Measurements from ENCODE around the gene BUD31. TPM values are rescaled to one million over a fixed set of nuclear protein-coding genes. Genes with fewer than 3 reads are reported as not detected.

The BUD31 gene
- total RNA-seq (10 to 100 TPM; 61.7 to 74.6 TPM), polyA plus RNA-seq (100 to 1,000 TPM; 151 to 216 (median 170) TPM), total RNA-seq (48.3 to 152 (median 113) reads per million in 6 experiments)

- POLR2A ChIA-PET, result interaction anchor here (0.6 to 6.2 kb wide), 30 partner anchors 9 to 1021 kb away, joined by 3 to 102 read pairs (median 6); partner anchors contain the start of genes AP4M1, ARPC1A, ARPC1B and ATP5MF
- peak; percentile 82 to 84 for ATAC-seq
- Mint-ChIP-seq H3K9me3 (no peaks in the 10 kb centered on the region), H3K36me3 (peaks cover 0 to 42% (median 9%) of the 10 kb centered on the region in 3 donors), H3K4me1 (peaks cover 33 to 74% (median 55%) of the 10 kb centered on the region in 4 donors), H3K27me3 (no peaks in the 10 kb centered on the region), H3K4me3 (peak within 1 kb of the TSS; percentile 91 to 100 (median 96)), H3K27ac (peak within 1 kb of the TSS; percentile 94 to 99 (median 98))
- DNase-seq, result peak; percentile 79 to 100 (median 96)
Measured at GRCh38 chr7:99408379-99409191, at the start of gene BUD31, which contains the start of gene PDAP1. Gene BUD31, plus strand, starts transcription at chr7:99408969. Its CDS starts 2,124 bp downstream, at chr7:99411093. Gene PDAP1, minus strand, starts transcription at chr7:99408597. Its CDS starts 49 bp downstream, at chr7:99408548.

GRCh38 chr7:99359465-99360154 is 49.2 kb upstream of the BUD31 start:
- ATAC-seq (no peak), DNase-seq (no peak)
- no peaks in the 10 kb centered on the region for H3K9me3 Mint-ChIP-seq
- H3K4me3 Mint-ChIP-seq, result no peak overlapping the region
- no peaks in the 10 kb centered on the region for H3K27me3 Mint-ChIP-seq
- H3K4me1 Mint-ChIP-seq, result peaks cover 0 to 3% (median under 1%) of the 10 kb centered on the region in 4 donors
- H3K36me3 Mint-ChIP-seq, result peaks cover 0 to 93% (median 10%) of the 10 kb centered on the region in 3 donors
- peak overlapping the region in 2 of 10 donors; percentile 37 to 81 for H3K27ac Mint-ChIP-seq
- POLR2A ChIA-PET, result no interaction called here

GRCh38 chr7:99362801-99363200 is 46.0 kb upstream of the BUD31 start:
- Mint-ChIP-seq H3K36me3 (peaks cover 0 to 86% (median 10%) of the 10 kb centered on the region in 3 donors), H3K27me3 (no peaks in the 10 kb centered on the region), H3K27ac (peak overlapping the region in 1 of 10 donors; percentile 72), H3K9me3 (no peaks in the 10 kb centered on the region), H3K4me1 (peaks cover 0 to 6% (median 1%) of the 10 kb centered on the region in 4 donors), H3K4me3 (no peak overlapping the region)
- no peak for DNase-seq
- no peak for ATAC-seq
- POLR2A ChIA-PET, result interaction anchor here (1.7 kb wide), 1 partner anchor 32 kb away, joined by 3 read pairs; no protein-coding TSS in a partner anchor

GRCh38 chr7:99363286-99363685 is 45.5 kb upstream of the BUD31 start:
- POLR2A ChIA-PET, result interaction anchor here (0.7 to 1.7 kb wide), 2 partner anchors 17 to 31 kb away, joined by 3 to 4 read pairs; no protein-coding TSS in a partner anchor
- peaks cover 0 to 6% (median under 1%) of the 10 kb centered on the region in 4 donors for H3K4me1 Mint-ChIP-seq
- H3K36me3 Mint-ChIP-seq, result peaks cover 0 to 81% (median 10%) of the 10 kb centered on the region in 3 donors
- ATAC-seq (no peak), DNase-seq (no peak)
- H3K27ac Mint-ChIP-seq, result peak overlapping the region in 3 of 10 donors; percentile 11 to 13 (median 11)
- no peaks in the 10 kb centered on the region for H3K27me3 Mint-ChIP-seq
- no peaks in the 10 kb centered on the region for H3K9me3 Mint-ChIP-seq
- H3K4me3 Mint-ChIP-seq, result no peak overlapping the region

- ATAC-seq, result peak; percentile 97 to 98
- H3K27me3 Mint-ChIP-seq, result no peaks in the 10 kb centered on the region
- no peaks in the 10 kb centered on the region for H3K9me3 Mint-ChIP-seq
- POLR2A ChIA-PET, result interaction anchor here (0.6 to 2.2 kb wide), 7 partner anchors 22 to 1065 kb away, joined by 3 to 8 read pairs (median 5); no protein-coding TSS in a partner anchor
- peaks cover 0 to 60% (median 4%) of the 10 kb centered on the region in 3 donors for H3K36me3 Mint-ChIP-seq
- H3K4me3 Mint-ChIP-seq, result no peak overlapping the region
- peaks cover 0 to 7% (median under 1%) of the 10 kb centered on the region in 4 donors for H3K4me1 Mint-ChIP-seq
- peak; percentile 57 to 85 (median 64) for DNase-seq
- peak overlapping the region in 7 of 10 donors; percentile 35 to 74 (median 65) for H3K27ac Mint-ChIP-seq
Measured at GRCh38 chr7:99365318-99366141, 43.2 kb upstream of the BUD31 start.

- Mint-ChIP-seq H3K27me3 (no peaks in the 10 kb centered on the region), H3K9me3 (no peaks in the 10 kb centered on the region), H3K36me3 (peaks cover 0 to 49% (median 4%) of the 10 kb centered on the region in 3 donors), H3K4me3 (no peak overlapping the region), H3K4me1 (peaks cover 0 to 9% (median under 1%) of the 10 kb centered on the region in 4 donors), H3K27ac (peak overlapping the region in 3 of 10 donors; percentile 12 to 40 (median 20))
- ATAC-seq (no peak), DNase-seq (no peak)
- POLR2A ChIA-PET, result interaction anchor here (0.6 to 1.2 kb wide), 2 partner anchors 9 to 19 kb away, joined by 4 read pairs; no protein-coding TSS in a partner anchor
Measured at GRCh38 chr7:99366646-99367045, 42.1 kb upstream of the BUD31 start.

GRCh38 chr7:99368750-99369389 is 39.9 kb upstream of the BUD31 start:
- DNase-seq (no peak), ATAC-seq (no peak)
- POLR2A ChIA-PET, result interaction anchor here (2.0 to 4.4 kb wide), 3 partner anchors 18 to 40 kb away, joined by 8 to 16 read pairs (median 14); partner anchors contain the start of genes BUD31 and PDAP1
- H3K27ac Mint-ChIP-seq, result peak overlapping the region in 5 of 10 donors; percentile 22 to 82 (median 40)
- H3K36me3 Mint-ChIP-seq, result peaks cover 0 to 30% (median 4%) of the 10 kb centered on the region in 3 donors
- H3K27me3 Mint-ChIP-seq, result no peaks in the 10 kb centered on the region
- H3K4me1 Mint-ChIP-seq, result peaks cover 6 to 25% (median 16%) of the 10 kb centered on the region in 4 donors
- H3K9me3 Mint-ChIP-seq, result no peaks in the 10 kb centered on the region
- no peak overlapping the region for H3K4me3 Mint-ChIP-seq

GRCh38 chr7:99369767-99370391 is 38.9 kb upstream of the BUD31 start:
- Mint-ChIP-seq H3K36me3 (peaks cover 0 to 20% (median 4%) of the 10 kb centered on the region in 3 donors), H3K4me1 (peaks cover 6 to 24% (median 17%) of the 10 kb centered on the region in 4 donors), H3K9me3 (no peaks in the 10 kb centered on the region), H3K4me3 (no peak overlapping the region), H3K27me3 (no peaks in the 10 kb centered on the region), H3K27ac (peak overlapping the region in 3 of 10 donors; percentile 43 to 58 (median 57))
- POLR2A ChIA-PET, result interaction anchor here (0.7 to 4.4 kb wide), 5 partner anchors 12 to 1225 kb away, joined by 3 to 16 read pairs (median 8); partner anchors contain the start of genes BUD31 and PDAP1
- ATAC-seq (no peak), DNase-seq (no peak)

GRCh38 chr7:99371376-99371920 is 37.3 kb upstream of the BUD31 start:
- H3K27ac Mint-ChIP-seq, result peak overlapping the region in 8 of 10 donors; percentile 41 to 86 (median 64)
- DNase-seq (no peak), ATAC-seq (no peak)
- H3K27me3 Mint-ChIP-seq, result no peaks in the 10 kb centered on the region
- H3K4me1 Mint-ChIP-seq, result peaks cover 6 to 26% (median 23%) of the 10 kb centered on the region in 4 donors
- peak overlapping the region in 1 of 10 donors; percentile 29 for H3K4me3 Mint-ChIP-seq
- peaks cover 0 to 10% (median 2%) of the 10 kb centered on the region in 3 donors for H3K36me3 Mint-ChIP-seq
- POLR2A ChIA-PET, result interaction anchor here (1.2 to 9.9 kb wide), 7 partner anchors 9 to 54 kb away, joined by 4 to 102 read pairs (median 14); partner anchors contain the start of genes BUD31 and PDAP1
- H3K9me3 Mint-ChIP-seq, result no peaks in the 10 kb centered on the region
